Measurements from ENCODE around the gene EML6. TPM values are rescaled to one million over a fixed set of nuclear protein-coding genes. Genes with fewer than 3 reads are reported as not detected.

The EML6 gene
- total and polyA plus RNA-seq, 10 of the 15 experiments (the other 5 are each of a cell fraction or from before 2014, with no cell fraction given), result 0.09 to 0.67 (median 0.21) TPM

- TF ChIP-seq ZBTB40 (IDR thresholded peaks at IDR 0.05; ENCODE audit: borderline replicate concordance) (no peak), SUZ12 (IDR thresholded peaks at IDR 0.05; ENCODE audit: unreplicated experiment) (no peak), IRF5 (IDR thresholded peaks at IDR 0.05; ENCODE audit: borderline replicate concordance) (no peak), SIX5 (IDR thresholded peaks at IDR 0.05; ENCODE audit: low read depth, low read length, severe bottlenecking) (no peak), REST (IDR thresholded peaks at IDR 0.05; ENCODE audit: low read depth, low read length) (no peak), ZNF24 (IDR thresholded peaks at IDR 0.05) (no peak), EED (IDR thresholded peaks at IDR 0.05; ENCODE audit: low read depth) (no peak), SMARCA5 (IDR thresholded peaks at IDR 0.05) (no peak), TCF3 (IDR thresholded peaks at IDR 0.05; ENCODE audit: borderline replicate concordance, insufficient read depth, low read depth, low read length) (no peak), E2F8 (IDR thresholded peaks at IDR 0.05; ENCODE audit: low read depth, partially characterized antibody) (no peak), FOXK2 (IDR thresholded peaks at IDR 0.05) (no peak)
Measured at GRCh38 chr2:54871457-54872107, 148.1 kb downstream of the EML6 start (continued).

All from GM12878 (cell line).